ENCODE measurements around the gene PSMD4.

DNA sequence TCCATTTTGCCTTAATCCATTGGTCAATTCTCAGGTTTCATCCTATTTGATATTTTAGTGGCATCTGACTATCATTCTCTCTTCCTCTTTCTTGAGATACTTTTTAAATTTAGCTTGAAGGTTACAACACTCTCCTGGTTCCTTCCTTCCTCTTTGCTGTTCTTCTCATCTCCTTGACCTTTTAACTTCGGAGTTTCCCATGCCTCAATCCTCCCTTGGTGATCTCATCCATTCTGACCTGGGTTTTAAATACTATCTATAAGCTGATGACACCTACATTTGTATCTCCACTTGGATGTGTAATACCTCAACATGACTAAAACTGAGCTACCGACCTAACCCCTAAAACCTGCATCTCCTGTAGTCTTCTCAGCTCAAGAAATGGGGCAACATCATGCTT is 22.7 kb downstream of the PSMD4 start:
- TF ChIP-seq CTCF (IDR thresholded peaks at IDR 0.05) (no peak), KDM5A (IDR thresholded peaks at IDR 0.05) (no peak), HDAC2 (IDR thresholded peaks at IDR 0.05) (no peak), POLR2A (IDR thresholded peaks at IDR 0.05; ENCODE audit: low read length) (no peak), BHLHE40 (IDR thresholded peaks at IDR 0.05; ENCODE audit: low read depth, low read length) (no peak), SMC3 (IDR thresholded peaks at IDR 0.05) (no peak)
- TF ChIP-seq, protein P1, sequence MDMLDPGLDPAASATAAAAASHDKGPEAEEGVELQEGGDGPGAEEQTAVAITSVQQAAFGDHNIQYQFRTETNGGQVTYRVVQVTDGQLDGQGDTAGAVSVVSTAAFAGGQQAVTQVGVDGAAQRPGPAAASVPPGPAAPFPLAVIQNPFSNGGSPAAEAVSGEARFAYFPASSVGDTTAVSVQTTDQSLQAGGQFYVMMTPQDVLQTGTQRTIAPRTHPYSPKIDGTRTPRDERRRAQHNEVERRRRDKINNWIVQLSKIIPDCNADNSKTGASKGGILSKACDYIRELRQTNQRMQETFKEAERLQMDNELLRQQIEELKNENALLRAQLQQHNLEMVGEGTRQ (IDR thresholded peaks at IDR 0.05) = no peak
- TF ChIP-seq, protein P2, sequence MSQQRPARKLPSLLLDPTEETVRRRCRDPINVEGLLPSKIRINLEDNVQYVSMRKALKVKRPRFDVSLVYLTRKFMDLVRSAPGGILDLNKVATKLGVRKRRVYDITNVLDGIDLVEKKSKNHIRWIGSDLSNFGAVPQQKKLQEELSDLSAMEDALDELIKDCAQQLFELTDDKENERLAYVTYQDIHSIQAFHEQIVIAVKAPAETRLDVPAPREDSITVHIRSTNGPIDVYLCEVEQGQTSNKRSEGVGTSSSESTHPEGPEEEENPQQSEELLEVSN (IDR thresholded peaks at IDR 0.05; ENCODE audit: borderline replicate concordance, low read depth) = no peak
